HG02623 (cell line): ENCODE measurements around the gene TNFAIP8L3.
"Not testable (repeated sequence)": the region's sequence is repeated elsewhere in the genome, so short reads cannot be mapped to it uniquely, and the experiment has no call there.

Experiments
- ATAC-seq: cut with Tn5 transposase; IDR thresholded peaks from one replicate; pipeline ENCODE4 v1.9.1; 2021; ENCODE audit warnings: moderate library complexity; ENCODE audit not compliant: unreplicated experiment

TNFAIP8L3 gene

GRCh38 chr15:51065261-51065660, 29.4 kb downstream of the TNFAIP8L3 start:
- no peak for ATAC-seq

GRCh38 chr15:51062736-51063135, 32.0 kb downstream of the TNFAIP8L3 start:
- ATAC-seq: no peak

- ATAC-seq: no peak
These were observed 34.6 kb downstream of the TNFAIP8L3 start for GRCh38 chr15:51060030-51060673.

- ATAC-seq: no peak
These were observed 40.2 kb downstream of the TNFAIP8L3 start for GRCh38 chr15:51054535-51054934.

- no peak for ATAC-seq
These were observed 41.1 kb downstream of the TNFAIP8L3 start for GRCh38 chr15:51053571-51053970.

- ATAC-seq: no peak
These were observed 42.9 kb downstream of the TNFAIP8L3 start for GRCh38 chr15:51051776-51052175.

GRCh38 chr15:51049081-51049480, 45.6 kb downstream of the TNFAIP8L3 start:
- no peak for ATAC-seq

GRCh38 chr15:51048308-51048707, 46.4 kb downstream of the TNFAIP8L3 start:
- no peak for ATAC-seq

- no peak for ATAC-seq
These were observed 47.8 kb downstream of the TNFAIP8L3 start for GRCh38 chr15:51046799-51047449.

GRCh38 chr15:51046016-51046415, 48.7 kb downstream of the TNFAIP8L3 start:
- no peak for ATAC-seq

GRCh38 chr15:51044037-51044727, 50.5 kb downstream of the TNFAIP8L3 start:
- no peak for ATAC-seq

GRCh38 chr15:51038974-51039319, 55.8 kb downstream of the TNFAIP8L3 start:
- ATAC-seq: no peak

GRCh38 chr15:51038162-51038973, 56.3 kb downstream of the TNFAIP8L3 start:
- ATAC-seq: no peak

GRCh38 chr15:51037474-51037873, 57.2 kb downstream of the TNFAIP8L3 start:
- ATAC-seq: not testable (repeated sequence)

- no peak for ATAC-seq
These were observed 63.9 kb downstream of the TNFAIP8L3 start for GRCh38 chr15:51030649-51031316.

- no peak for ATAC-seq
These were observed 69.3 kb downstream of the TNFAIP8L3 start for GRCh38 chr15:51025454-51025846.

GRCh38 chr15:51024735-51025453, 69.8 kb downstream of the TNFAIP8L3 start:
- no peak for ATAC-seq

GRCh38 chr15:51023499-51023898, 71.2 kb downstream of the TNFAIP8L3 start:
- ATAC-seq: no peak

GRCh38 chr15:51022206-51022605, 72.5 kb downstream of the TNFAIP8L3 start:
- ATAC-seq: no peak

- ATAC-seq: no peak
These were observed 78.1 kb downstream of the TNFAIP8L3 start for GRCh38 chr15:51016615-51017014.
